Endothelial cell of hepatic sinusoid (primary cell): ENCODE measurements around the gene TAF6L.
"Not testable (repeated sequence)": the region's sequence is repeated elsewhere in the genome, so short reads cannot be mapped to it uniquely, and the experiment has no call there.

Source experiments
- in situ Hi-C: cut with HindIII; loops from 2 replicates; pipeline ENCODE4 v1.10.0; 2017; ENCODE audit warnings: low sequenced_read_pairs

Gene TAF6L

DNA sequence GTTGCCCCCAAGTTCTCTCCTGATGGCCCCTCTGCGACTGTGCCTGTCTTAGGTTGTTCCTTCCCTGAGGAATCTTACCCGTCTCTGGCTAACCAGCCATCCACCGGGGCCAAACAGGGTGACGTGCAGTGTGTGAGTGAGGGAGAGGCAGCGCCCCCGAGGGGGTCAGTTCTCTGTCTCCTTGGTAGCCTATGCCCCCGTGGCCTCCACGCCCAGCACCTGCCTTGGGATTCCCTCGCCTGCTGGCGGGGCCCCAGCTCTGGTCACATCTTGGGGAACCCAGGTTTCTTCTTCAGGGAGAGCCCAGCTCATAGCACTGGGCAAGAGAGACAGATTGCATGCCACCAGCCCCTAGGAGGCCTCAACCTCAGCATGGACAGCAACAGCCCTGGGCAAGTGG is 28.3 kb downstream of the TAF6L start:
- in situ Hi-C loops: loop anchor here (5.0 kb wide), 1 partner anchor 38 kb away; the partner anchor contains the start of gene WDR74

DNA sequence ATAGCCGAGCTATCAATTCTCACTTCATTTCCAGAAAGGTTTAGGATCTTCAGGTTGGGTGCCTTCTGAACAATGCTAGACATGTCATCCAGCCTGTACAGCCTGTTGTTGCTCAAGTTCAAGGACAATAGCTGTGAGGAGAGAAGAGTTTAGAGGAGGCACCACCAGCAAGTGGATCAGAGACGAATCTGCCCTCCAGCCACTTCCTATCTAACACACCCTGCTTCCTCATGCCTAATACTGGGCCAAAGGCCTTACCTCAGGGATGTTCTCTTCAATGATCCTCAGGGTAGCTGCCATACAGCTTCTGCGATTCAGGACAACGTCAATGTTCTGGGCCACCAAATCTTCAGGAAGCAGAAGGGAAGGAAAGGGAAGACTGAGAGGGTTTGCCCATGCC is 29.9 kb downstream of the TAF6L start:
- in situ Hi-C loops: no loop called here

DNA sequence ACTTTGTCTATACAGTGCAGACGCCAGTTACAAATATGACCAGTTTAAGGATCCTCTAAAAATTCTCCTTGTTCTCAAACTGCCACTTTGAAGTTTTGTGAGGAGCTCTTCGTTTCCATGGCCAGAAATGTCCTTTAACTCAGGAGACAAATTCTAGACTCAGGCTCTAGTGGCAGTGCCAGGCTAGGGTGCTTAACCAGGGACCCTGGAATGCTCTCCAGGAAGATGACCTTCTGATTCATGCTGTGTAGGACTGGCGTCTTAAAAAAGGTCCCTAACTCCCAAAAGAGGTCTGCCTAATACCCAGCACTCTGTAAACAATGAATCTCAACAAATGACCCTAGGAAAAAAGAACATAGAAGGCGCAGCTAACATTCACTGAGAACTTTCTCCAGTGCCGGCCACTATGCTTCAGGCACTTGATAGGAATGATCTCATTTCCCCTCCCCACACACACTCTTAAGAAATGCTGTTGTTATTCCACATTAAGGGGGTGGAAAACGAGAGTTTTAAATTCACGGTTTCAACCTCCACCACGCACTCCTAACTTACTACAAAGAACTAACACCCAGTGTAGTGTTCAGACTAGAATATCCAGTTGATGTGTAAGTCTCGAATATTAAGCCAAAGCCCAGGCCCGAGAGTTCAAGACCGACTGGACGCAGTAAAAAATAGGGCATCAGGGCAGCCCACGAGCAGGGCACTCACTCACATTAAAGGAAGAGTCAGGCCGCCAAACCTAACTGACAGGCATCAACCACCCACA is 33.3 kb downstream of the TAF6L start:
- in situ Hi-C loops: no loop called here

DNA sequence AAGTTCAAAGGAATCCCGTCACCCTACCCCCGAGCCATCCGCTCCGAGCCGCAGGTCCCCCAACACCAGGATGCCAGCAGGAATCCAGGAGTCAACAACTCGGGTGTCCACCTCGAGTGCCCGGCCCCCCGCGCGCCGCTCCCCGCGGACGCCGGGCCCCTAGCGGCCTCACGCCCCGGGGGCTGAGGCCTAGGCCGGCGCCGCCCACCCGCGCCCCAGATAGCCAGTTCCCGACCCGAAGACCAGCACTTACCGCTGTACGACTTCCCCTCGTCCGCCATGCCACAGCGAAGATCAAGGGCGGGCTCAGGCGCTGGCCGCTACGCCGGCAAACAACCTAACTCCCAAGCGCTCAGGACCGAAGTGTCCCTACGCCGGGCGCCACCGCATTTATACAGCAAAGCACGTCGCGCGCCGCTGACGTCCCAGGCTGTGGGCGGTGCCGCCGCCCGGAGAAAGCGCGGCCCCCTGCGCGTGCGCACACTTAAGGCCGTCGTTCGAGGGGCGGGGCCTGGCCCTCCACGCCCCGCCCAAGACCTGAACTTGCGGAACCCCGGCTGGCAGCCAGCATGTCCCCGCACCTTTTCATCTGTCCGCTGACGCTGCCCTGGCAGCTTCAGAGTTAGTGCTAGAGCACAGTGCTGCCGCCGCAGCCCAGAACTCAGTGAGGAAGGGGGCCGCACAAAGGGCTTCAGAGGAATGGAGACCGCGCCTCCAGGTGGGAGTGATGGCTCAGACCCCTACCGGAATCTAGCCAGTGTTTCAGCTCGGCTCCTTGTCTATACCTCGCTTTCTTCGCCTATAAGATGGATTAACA is 34.1 kb downstream of the TAF6L start, which contains the start of gene NXF1:
Gene NXF1, minus strand, starts transcription at position 365 of the 817 bp plus-strand sequence. Its CDS starts 84 bp downstream, at position 281.
- in situ Hi-C loops: no loop called here

DNA sequence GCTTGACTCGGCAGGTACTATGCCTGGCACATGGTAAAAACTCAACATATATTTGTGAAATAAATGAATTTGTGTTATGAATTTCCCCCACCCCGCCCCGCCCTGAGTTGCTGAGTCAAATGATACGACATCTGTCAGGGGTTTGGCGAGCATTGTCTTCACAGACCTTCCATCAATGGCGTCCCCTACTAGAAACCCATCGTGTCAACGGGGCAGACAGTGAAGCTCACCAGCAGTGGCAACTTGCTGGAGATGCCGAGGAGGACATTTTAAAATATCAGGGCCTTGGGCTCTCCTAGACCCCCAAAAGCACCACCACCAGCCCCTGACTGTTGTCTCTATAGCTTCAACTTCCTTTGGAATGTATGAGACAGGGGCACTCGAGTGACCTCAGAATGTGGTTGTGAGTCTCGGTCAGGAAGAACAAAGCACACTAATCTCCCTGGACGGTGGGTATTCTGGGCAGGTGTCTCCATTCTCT is 34.8 kb downstream of the TAF6L start:
- in situ Hi-C loops: no loop called here

DNA sequence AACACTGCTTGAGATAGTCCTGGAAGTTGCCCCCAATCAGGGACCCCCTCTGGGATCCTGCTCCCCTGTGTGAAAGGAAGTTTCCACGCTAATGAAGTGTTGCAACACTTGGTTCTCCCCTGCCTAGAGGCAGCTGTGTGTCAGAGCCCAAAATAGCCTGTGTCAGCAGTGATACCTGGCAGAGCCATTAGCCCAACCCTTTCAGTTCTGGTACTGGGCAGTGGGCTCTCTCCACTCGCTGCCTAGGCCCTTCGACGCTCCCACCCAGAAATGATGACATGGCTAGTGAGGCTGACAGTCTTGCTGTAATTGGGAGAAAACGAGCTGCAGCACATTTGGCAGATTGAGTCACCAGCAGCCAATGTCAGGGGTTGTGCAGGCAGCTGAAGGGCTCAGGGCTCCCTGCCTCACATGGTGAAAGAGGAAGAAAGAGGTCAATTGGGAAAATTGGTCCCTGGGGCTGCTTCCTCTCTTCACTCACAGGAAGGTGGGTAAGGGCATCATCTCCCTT is 35.5 kb downstream of the TAF6L start:
- in situ Hi-C loops: no loop called here

DNA sequence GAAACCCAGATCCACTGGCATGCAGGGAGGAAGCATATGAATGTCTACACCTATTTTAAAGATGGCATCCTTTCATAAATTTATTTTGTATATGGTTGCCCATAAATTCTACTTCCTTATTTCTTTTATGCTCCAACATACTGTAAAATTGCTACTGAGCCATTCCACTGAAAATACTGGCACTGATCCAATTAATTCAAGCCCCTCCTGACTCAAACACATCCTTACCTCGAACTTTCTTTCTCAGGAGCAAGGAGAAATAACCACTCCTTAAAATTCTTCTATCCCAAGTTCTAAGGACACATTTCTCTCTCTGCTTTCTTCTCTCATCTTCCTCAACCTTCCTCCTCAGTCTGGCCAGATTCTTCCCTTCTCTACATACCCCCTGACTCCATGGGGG is 39.6 kb downstream of the TAF6L start:
- in situ Hi-C loops: no loop called here

DNA sequence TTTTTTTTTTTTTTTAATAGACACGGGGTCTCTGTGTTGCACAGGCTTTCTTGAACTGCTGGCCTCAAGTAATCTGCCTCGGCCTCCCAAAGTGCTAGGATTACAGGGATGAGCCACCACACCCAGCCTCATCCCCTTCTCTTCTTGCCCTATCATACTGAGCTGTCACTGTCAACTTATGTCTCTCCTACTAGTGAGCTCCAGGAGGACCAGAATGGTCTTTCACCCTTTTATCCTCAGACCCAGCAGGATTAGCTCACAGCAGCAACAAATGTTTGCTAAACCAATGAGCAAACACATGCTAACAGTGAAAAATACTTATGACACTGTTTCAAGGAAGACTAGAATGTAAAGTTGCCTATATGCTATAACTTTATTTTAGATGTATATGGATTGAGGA is 40.5 kb downstream of the TAF6L start:
- in situ Hi-C loops: no loop called here

DNA sequence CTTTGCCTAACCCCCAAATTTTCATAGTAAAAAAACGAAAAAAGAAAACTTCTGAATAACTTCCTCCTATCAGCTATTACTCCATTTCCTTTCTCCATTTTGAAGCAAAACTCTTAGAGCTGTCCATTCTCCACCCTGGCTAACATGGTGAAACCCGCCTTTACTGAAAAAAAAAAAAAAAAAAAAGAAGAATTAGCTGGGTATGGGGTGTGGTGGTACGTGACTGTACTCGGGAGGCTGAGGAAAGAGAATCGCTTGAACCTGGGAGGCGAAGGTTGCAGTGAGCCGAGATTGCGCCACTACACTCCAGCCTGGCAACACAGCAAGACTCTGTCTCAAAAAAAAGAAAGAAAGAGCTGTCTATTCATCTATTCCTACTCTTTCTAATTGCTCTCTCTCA is 45.4 kb downstream of the TAF6L start:
- in situ Hi-C loops: no loop called here

DNA sequence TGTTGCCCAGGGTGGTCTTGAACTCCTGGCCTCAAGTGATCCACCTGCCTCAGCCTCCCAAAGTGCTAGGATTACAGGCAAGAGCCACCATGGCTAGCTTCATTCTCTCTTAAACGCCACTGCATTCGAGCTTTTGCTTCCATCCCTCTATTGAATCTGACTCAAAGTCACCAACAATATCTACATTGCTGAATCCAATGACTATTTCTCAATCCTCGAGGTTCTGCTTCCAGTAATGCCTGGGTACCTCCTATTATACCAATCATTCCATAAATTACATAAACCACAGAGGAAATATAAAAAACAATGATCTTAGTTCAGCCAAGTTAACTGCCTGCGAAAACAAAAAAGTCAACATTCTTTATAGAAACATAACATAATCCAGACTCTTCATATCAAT is 45.9 kb downstream of the TAF6L start:
- in situ Hi-C loops: no loop called here

DNA sequence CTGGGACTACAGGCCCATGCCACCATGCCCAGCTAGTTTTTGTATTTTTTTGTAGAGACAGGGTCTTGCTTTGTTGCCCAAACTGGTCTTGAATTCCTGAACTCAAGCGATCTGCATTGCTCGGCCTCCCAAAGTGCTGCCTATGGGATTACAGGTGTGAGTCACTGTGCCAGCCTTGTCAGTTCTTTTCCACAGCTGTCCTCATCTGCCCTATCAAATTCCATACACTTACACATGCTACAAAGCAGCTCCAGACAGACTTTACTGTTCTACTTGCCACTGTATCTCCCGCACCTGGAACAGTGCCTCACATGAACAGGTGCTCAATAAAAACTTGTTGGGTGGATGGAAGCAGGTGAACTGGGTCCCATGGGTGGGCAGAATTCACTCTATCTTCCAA is 52.5 kb downstream of the TAF6L start:
- in situ Hi-C loops: no loop called here

DNA sequence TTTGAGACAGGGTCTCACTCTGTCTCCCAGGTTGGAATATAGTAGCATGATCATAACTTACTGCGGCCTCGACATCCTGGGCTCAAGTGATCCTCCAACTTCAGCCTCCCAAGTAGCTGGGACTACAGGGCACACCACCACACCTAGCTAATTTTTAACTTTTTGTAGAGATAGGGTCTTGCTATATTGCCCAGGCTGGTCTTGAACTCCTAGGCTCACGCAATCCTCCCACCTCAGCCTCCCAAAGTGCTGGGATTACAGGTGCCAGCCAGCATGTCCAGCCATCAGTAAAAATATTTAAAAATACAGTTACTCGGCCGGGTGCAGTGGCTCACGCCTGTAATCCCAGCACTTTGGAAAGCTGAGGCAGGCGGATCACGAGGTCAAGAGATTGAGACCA is 56.9 kb downstream of the TAF6L start:
- in situ Hi-C loops: not testable (repeated sequence)

DNA sequence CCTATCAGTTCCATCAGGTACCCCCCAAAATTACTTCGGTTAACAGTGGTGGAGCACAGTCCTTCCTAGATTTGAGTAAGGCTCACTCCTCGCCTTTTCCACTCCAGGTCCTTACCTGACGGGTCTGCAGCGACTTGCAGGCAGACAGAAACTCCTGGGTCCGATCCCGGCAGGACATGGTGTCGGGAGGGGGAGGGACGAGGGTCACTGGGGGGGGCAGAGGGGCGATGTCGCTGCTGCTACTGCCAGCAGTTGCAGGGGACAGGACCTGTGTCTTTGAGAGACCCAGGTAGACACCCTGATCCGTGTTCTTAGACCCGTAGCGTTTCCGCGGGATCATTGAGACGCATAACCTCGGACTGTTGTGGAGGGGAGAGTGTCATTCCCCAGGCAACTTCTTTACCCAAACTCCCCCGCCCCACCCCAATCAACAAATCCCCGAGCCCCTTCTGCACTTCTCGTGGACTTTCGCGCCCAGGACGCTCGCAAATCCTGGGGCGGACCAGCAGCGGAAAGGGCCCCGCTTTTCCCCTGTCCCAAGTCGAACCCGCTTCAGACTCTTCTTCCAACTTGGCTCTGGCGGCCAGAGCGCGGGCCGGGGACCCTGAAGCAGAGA is 59.8 kb downstream of the TAF6L start:
- in situ Hi-C loops: no loop called here

DNA sequence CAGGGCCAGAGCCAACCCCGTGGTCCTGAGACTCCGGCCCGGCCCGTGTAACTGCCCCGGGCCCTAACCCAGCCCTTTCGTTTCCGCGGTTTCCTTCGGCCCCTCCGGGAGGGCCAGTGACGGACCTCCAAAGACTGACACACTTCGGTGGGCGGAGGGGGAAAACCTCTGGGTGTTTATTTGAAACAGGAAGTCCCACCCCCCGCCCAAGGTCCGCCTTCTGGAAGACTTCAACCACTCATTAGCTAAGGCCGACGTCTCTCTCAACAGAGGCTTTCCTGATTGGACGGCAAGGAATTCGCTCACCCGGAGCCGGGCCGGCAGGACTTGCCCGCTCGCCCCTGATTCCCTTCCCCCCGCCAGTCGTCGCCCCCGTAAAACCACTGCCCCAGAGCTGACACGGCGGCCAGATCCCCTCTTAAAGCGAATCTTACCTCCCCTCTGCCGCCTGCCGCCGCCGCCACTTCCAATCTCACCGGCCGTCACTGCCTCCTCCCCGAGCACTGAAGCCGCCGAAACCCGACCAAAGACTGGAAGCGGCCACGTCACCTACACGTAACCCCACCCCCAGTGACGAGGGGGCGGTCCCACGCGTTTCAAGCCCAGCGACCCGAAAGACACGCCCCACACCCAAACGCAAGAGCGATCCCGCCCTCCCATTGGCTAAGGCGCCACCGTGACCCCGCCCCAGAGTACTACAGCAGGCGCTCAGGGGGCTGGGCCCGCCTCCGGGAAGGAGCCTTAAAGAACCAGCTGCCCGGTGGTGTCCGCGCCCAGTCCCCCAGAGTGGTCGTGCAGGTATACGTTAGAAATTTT is 60.5 kb downstream of the TAF6L start, which contains the start of gene STX5:
Gene STX5, minus strand, starts transcription at position 532 of the 816 bp plus-strand sequence. CDS start 808 bp downstream, outside the sequence.
- in situ Hi-C loops: no loop called here

DNA sequence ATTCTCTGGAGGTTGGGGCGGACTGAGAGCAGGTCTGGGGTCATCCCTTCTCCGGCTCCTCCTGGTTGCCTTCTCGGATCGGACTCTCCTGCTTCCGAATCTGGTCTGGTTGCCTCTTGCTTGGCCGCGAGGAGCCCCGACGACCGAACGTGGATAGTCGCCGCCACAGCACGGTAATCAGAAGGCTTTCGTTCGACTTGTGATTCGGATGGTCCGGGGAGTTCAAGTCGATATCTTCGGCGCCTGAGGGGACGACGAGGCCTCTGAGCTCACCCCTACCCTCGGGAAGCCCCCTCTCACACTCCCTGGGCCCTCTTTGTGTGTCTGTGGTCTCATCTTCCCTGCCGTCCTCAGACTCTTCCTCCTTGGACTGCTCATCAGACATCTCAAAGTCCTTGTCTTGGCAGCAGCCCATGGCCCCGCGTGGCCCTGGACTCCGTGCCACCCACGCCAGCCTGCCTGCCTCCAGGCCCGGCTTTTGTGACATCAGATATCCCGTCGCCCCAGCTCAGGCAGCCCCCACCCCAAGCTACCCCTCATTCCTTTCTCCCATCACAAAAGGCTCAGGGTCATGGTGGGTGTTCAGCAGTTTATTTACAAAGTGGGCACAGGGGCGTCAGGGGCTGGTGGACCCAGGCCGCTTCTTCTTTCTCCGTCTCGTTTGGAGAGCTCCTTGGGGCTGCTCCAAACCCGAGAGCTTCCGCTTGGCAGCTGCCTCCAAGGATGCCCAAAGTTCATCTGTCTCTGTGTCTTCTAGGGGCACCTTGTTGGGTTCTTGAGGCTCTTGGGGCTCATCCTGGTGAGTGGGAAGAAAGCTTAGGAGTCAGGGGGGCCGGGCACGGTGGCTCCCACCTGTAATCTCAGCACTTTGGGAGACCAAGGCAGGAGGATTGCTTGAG is 61.4 kb downstream of the TAF6L start, which contains the start of gene TEX54:
Gene TEX54, minus strand, starts transcription at position 506 of the 899 bp plus-strand sequence.
- in situ Hi-C loops: no loop called here

DNA sequence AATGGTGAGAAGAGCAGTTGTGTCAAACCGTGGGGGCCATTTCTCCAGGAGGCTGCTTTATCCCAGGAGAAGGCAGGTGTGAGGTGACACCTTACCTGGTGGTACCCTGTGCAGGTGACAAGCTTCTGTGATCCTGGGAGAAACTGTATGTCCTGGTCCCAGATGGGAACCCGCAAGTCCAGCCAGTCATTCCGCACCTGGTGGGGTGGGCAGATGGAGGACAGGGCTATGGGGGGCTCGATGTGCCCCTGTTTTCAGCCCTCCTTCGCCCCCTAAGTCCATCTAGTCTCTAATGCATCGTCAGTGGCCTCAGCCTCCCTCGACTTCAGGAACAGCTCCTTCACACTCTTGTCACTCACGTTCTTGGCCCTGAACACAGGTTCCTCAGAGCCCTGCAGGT is 64.1 kb downstream of the TAF6L start:
- in situ Hi-C loops: loop anchor here (5.0 kb wide), 1 partner anchor 38 kb away; no protein-coding TSS in a partner anchor
